HCT116 (cell line): ENCODE measurements around the gene TRMT2A. TPM values are rescaled to one million over a fixed set of nuclear protein-coding genes. Genes with fewer than 3 reads are reported as not detected.

Experiments
- ATAC-seq: fragments of 200-7000 bp; cut with Tn5 transposase; 2 replicates; pipeline ENCODE4 v1.9.1; 2020; ENCODE audit warnings: mild to moderate bottlenecking, moderate library complexity
- BruUV-seq: library from RNA; stranded (reverse); fragments of 400-500 nt; replicated peaks from 2 replicates; lab custom pipeline; 2021; lab: Mats Ljungman, UMichigan
- CTCF ChIA-PET: fragments of 300-600 bp; sonication (Branson Sonifier 250); formaldehyde crosslinking; loops from one replicate; lab custom pipeline; 2021; ENCODE audit warnings: antibody characterized with exemption; lab: Charles Lee
- POLR2A ChIA-PET: fragments of 300-600, 350-600 bp; sonication (Branson Sonifier 250); formaldehyde crosslinking; loops from one replicate; lab custom pipeline; 2021; ENCODE audit warnings: antibody characterized with exemption; lab: Charles Lee
- RAD21 ChIA-PET, 2 experiments: fragments of 300-600 bp; sonication (Branson Sonifier 250); formaldehyde crosslinking; loops; one replicate each; lab custom pipeline; 2023; ENCODE audit warnings: low total read pairs in 2 of 2; ENCODE audit not compliant: uncharacterized antibody in 2 of 2, unreplicated experiment in 2 of 2, low non-redundant PET in 1 of 2; lab: Charles Lee
- DNase-seq: peaks from one replicate; pipeline ENCODE4 v3.0.0-alpha.2; 2010; ENCODE audit warnings: low read depth, low spot score
- H2AFZ ChIP-seq: fragments of 200-600 bp; shearing (Covaris generic), sonication (generic); 2 replicates; pipeline ENCODE4 v1.6.1; 2017; ENCODE audit warnings: low read depth, mixed run types, mixed read lengths, antibody characterized with exemption, low read length; ENCODE audit not compliant: poor library complexity, severe bottlenecking
- H3K27ac ChIP-seq: 2 replicates; pipeline ENCODE4 v1.5.1; 2012; ENCODE audit warnings: low read depth, low read length
- H3K27me3 ChIP-seq: fragments of 200-600 bp; sonication (generic); 2 replicates; pipeline ENCODE4 v1.6.1; 2016; ENCODE audit warnings: mixed run types, low read length, mixed read lengths; ENCODE audit not compliant: insufficient read depth
- H3K36me3 ChIP-seq, 2 experiments: fragments of 200-500 bp in 1 of 2; fragments of 200-600 bp in 1 of 2; sonication (Bioruptor generic) in 1 of 2; sonication (generic) in 1 of 2; 2 replicates each; pipeline versions ENCODE4 v1.5.1 to v1.6.1; 2014 to 2016; ENCODE audit warnings: low read length in 2 of 2, inconsistent platforms in 1 of 2, mixed read lengths in 1 of 2, mixed run types in 1 of 2; ENCODE audit not compliant: insufficient read depth in 2 of 2, control insufficient read depth in 1 of 2
- H3K4me1 ChIP-seq, 2 experiments: fragments of 200-600 bp in 1 of 2; sonication (generic) in 1 of 2; 2 replicates each; pipeline versions ENCODE4 v1.5.1 to v1.6.1; 2012 to 2017; ENCODE audit warnings: low read length in 2 of 2, inconsistent platforms in 1 of 2, mild to moderate bottlenecking in 1 of 2, mixed read lengths in 1 of 2, mixed run types in 1 of 2, moderate library complexity in 1 of 2; ENCODE audit not compliant: insufficient read depth in 2 of 2, control insufficient read depth in 1 of 2
- H3K4me2 ChIP-seq: fragments of 200-600 bp; sonication (generic); 2 replicates; pipeline ENCODE4 v1.6.1; 2017; ENCODE audit warnings: mixed run types, low read length, mixed read lengths
- H3K4me3 ChIP-seq, 2 experiments: fragments of 200-600 bp in 1 of 2; sonication (generic) in 1 of 2; replicated peaks in 1 of 2; 2 replicates each; pipeline ENCODE4 v1.5.1; 2011 to 2016; ENCODE audit warnings: low read length in 2 of 2, control low read depth in 1 of 2, low read depth in 1 of 2, mild to moderate bottlenecking in 1 of 2, mixed read lengths in 1 of 2, mixed run types in 1 of 2
- H3K79me2 ChIP-seq: fragments of 200-600 bp; sonication (generic); 2 replicates; pipeline ENCODE4 v1.6.1; 2017; ENCODE audit warnings: mild to moderate bottlenecking, mixed run types, low read length, moderate library complexity, mixed read lengths; ENCODE audit not compliant: insufficient read depth
- H3K9ac ChIP-seq: fragments of 200-600 bp; sonication (generic); 2 replicates; pipeline ENCODE4 v1.6.1; 2016; ENCODE audit warnings: low read length, mixed read lengths
- H3K9me2 ChIP-seq: fragments of 200-600 bp; sonication (generic), shearing (Covaris generic); 2 replicates; pipeline ENCODE4 v1.6.1; 2017; ENCODE audit warnings: mixed run types, mild to moderate bottlenecking, moderate library complexity; ENCODE audit not compliant: insufficient read depth
- H3K9me3 ChIP-seq, 2 experiments: fragments of 200-500 bp in 1 of 2; fragments of 200-600 bp in 1 of 2; sonication (Bioruptor generic) in 1 of 2; sonication (generic) in 1 of 2; 2 replicates each; pipeline ENCODE4 v1.6.1; 2014 to 2017; ENCODE audit warnings: low read length in 2 of 2, mixed read lengths in 2 of 2, inconsistent platforms in 1 of 2, low read depth in 1 of 2, mild to moderate bottlenecking in 1 of 2, mixed run types in 1 of 2, moderate library complexity in 1 of 2; ENCODE audit not compliant: control insufficient read depth in 1 of 2, insufficient read depth in 1 of 2
- H4K20me1 ChIP-seq: fragments of 200-600 bp; sonication (generic), shearing (Covaris generic); 2 replicates; pipeline ENCODE4 v1.6.1; 2017; ENCODE audit warnings: mixed run types, mild to moderate bottlenecking, moderate library complexity; ENCODE audit not compliant: insufficient read depth
- ELF1 ChIP-seq: IDR thresholded peaks from 2 replicates; pipeline ENCODE4 v1.6.1; 2012; ENCODE audit warnings: low read depth, borderline replicate concordance
- EZH2phosphoT487 ChIP-seq: fragments of 200-600 bp; IDR thresholded peaks from 2 replicates; pipeline ENCODE4 v1.6.1; 2018; ENCODE audit warnings: antibody characterized with exemption, borderline replicate concordance
- FOSL1 ChIP-seq: IDR thresholded peaks from 2 replicates; pipeline ENCODE4 v1.6.1; 2012; ENCODE audit warnings: low read depth
- POLR2AphosphoS5 ChIP-seq: IDR thresholded peaks from 2 replicates; pipeline ENCODE4 v1.6.1; 2011; ENCODE audit warnings: mild to moderate bottlenecking, low read depth, low read length, moderate library complexity
- RAD21 ChIP-seq: IDR thresholded peaks from 2 replicates; pipeline ENCODE4 v1.6.1; 2012; ENCODE audit warnings: low read depth, mild to moderate bottlenecking
- SIN3A ChIP-seq: IDR thresholded peaks from 2 replicates; pipeline ENCODE4 v1.6.1; 2012; ENCODE audit warnings: low read depth
- SRF ChIP-seq: IDR thresholded peaks from 2 replicates; pipeline ENCODE4 v1.6.1; 2012; ENCODE audit warnings: low read depth
- TCF7L2 ChIP-seq: IDR thresholded peaks from 2 replicates; pipeline ENCODE4 v1.7.0; 2011; ENCODE audit warnings: borderline replicate concordance, inconsistent platforms; ENCODE audit not compliant: insufficient read depth, insufficient read length; ENCODE audit errors: extremely low read depth
- ZFX ChIP-seq: fragments of 450-650 bp; IDR thresholded peaks from 2 replicates; pipeline ENCODE4 v1.6.1; 2017
- ZNF274 ChIP-seq: fragments of 200-500 bp; sonication (Bioruptor generic); IDR thresholded peaks from 2 replicates; pipeline ENCODE4 v1.6.1; 2014; ENCODE audit warnings: mild to moderate bottlenecking, low read depth, low read length, inconsistent platforms
- intact Hi-C: fragments of 100-400 bp; cut with micrococcal nuclease; formaldehyde crosslinking; loops from 2 replicates; pipeline ENCODE4 v1.10.0; 2022
- total RNA-seq: library from RNA; stranded (reverse); gene quantifications from one replicate; pipeline ENCODE4 v1.2.1, GENCODE V29; 2021; ENCODE audit not compliant: unreplicated experiment
- TF ChIP-seq, protein P1 (sequence below), 3 experiments: fragments of 200-600 bp in 1 of 3; sonication (generic) in 1 of 3; IDR thresholded peaks in 2 of 3; conservative IDR thresholded peaks in 1 of 3; 2 replicates each; pipeline ENCODE4 v1.5.1; 2012 to 2017; ENCODE audit warnings: low read depth in 2 of 3, low read length in 2 of 3, antibody characterized with exemption in 1 of 3, borderline replicate concordance in 1 of 3, control low read depth in 1 of 3, mild to moderate bottlenecking in 1 of 3, mixed read lengths in 1 of 3, mixed run types in 1 of 3, moderate library complexity in 1 of 3; ENCODE audit not compliant: insufficient read depth in 1 of 3

The TRMT2A gene
- total RNA-seq, 1 experiment from 2014 or later = 67.3 TPM

DNA sequence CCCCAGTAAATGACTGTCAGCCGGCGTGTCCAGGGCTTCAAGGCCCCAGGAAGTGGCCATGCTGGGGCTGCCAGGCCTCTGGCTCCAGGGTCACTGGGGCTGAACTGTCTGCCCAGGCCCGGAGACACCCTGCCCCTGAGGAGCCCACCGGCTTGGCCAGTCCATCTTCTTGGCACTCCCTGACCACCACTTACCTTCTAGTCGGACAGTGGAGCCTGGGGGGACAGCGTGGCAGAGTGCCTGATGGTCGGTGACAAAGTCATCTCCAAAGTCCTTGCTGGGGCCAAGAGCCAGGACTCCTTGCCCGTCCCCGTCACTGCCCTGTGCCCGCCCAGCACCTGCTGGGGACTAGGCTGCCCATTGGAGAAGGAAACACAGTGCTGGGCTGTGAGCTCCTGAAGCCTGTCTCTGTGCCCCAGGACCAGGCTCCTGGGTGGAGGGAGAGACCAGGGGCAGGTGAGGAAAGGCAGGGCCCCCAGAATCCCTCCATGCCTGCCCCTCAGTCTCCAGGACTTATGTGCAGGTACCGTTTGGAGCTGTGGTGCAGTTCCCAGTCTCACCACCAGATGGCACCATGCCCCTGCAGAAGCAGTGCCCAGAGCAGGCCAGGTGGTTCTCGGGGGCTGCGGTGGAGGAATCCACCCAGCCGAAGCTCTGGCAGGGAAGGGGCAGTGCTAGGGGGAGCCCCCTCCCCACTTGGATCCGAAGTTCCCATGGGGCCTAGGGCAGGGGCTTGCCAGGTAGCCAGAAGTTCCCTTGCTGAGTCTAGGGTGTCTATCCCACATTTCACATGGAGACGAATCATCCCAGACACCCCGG, 39.8 kb upstream of the TRMT2A start:
- DNase-seq = peak; percentile 52

DNA sequence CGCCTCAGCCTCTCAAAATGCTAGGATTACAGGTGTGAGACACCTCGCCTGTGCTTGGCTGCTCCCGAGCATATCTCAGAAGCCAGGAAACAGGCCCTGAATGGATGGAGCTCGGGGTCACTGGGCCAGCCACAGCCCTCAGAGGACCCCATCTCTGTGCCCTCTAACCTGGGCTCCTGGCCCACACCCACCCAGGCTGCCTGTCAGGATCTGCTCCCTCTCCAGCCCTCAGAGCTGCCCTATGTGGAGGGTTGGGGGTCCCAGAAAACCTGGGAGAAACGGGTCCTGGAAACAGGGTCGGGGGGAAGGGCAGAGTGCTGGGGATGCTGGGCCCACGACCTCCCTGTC, 39.0 kb upstream of the TRMT2A start:
- H3K4me2 ChIP-seq = no peak overlapping the region
- H3K9me3 ChIP-seq = no peaks in the 10 kb centered on the region
- H3K36me3 ChIP-seq = no peaks in the 10 kb centered on the region
- H3K79me2 ChIP-seq = no peaks in the 10 kb centered on the region
- no peaks in the 10 kb centered on the region for H4K20me1 ChIP-seq
- no peaks in the 10 kb centered on the region for H3K9me2 ChIP-seq
- ChIA-PET CTCF (interaction anchor here (1.0 kb wide), 1 partner anchor 83 kb away, joined by 4 read pairs; no protein-coding TSS in a partner anchor), RAD21 (no interaction called here), POLR2A (no interaction called here)
- H3K9ac ChIP-seq = no peak overlapping the region
- H3K4me3 ChIP-seq = no peak overlapping the region
- H3K27me3 ChIP-seq = no peaks in the 10 kb centered on the region
- no peak overlapping the region for H2AFZ ChIP-seq
- BruUV-seq = no TSS peak
- no peaks in the 10 kb centered on the region for H3K4me1 ChIP-seq
- intact Hi-C loops = loop anchor here (5.0 kb wide), 1 partner anchor 301 kb away; no protein-coding TSS in a partner anchor
- no peak for DNase-seq
- no peak overlapping the region for H3K27ac ChIP-seq
- ATAC-seq = no peak
- no peak for TF ChIP-seq SIN3A
- TF ChIP-seq EZH2phosphoT487 = no peak
- no peak for TF ChIP-seq ELF1
- no peak for TF ChIP-seq TCF7L2
- TF ChIP-seq ZFX = no peak
- TF ChIP-seq POLR2AphosphoS5 = no peak
- no peak for TF ChIP-seq SRF
- no peak for TF ChIP-seq FOSL1
- TF ChIP-seq RAD21 = no peak
- no peak for TF ChIP-seq ZNF274
- TF ChIP-seq, protein P1, sequence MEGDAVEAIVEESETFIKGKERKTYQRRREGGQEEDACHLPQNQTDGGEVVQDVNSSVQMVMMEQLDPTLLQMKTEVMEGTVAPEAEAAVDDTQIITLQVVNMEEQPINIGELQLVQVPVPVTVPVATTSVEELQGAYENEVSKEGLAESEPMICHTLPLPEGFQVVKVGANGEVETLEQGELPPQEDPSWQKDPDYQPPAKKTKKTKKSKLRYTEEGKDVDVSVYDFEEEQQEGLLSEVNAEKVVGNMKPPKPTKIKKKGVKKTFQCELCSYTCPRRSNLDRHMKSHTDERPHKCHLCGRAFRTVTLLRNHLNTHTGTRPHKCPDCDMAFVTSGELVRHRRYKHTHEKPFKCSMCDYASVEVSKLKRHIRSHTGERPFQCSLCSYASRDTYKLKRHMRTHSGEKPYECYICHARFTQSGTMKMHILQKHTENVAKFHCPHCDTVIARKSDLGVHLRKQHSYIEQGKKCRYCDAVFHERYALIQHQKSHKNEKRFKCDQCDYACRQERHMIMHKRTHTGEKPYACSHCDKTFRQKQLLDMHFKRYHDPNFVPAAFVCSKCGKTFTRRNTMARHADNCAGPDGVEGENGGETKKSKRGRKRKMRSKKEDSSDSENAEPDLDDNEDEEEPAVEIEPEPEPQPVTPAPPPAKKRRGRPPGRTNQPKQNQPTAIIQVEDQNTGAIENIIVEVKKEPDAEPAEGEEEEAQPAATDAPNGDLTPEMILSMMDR (IDR thresholded peaks at IDR 0.05 in 2 of 3, conservative IDR thresholded peaks at IDR 0.05 in 1 of 3; ENCODE audit: borderline replicate concordance in 1 of 3, insufficient read depth in 1 of 3, low read depth in 2 of 3, low read length in 2 of 3) = no peak

More for the DNA sequence above, 39.8 kb upstream of the TRMT2A start:
- Histone ChIP-seq H3K9me2 (no peaks in the 10 kb centered on the region), H3K4me2 (peak overlapping the region; percentile 43)
- TF ChIP-seq FOSL1 (no peak), RAD21 (peak; percentile 99)
- TF ChIP-seq, protein P1 (IDR thresholded peaks at IDR 0.05 in 2 of 3, conservative IDR thresholded peaks at IDR 0.05 in 1 of 3; ENCODE audit: borderline replicate concordance in 1 of 3, insufficient read depth in 1 of 3, low read depth in 2 of 3, low read length in 2 of 3) = peak; percentile 94 to 98 (median 98)
- TF ChIP-seq, all 23 proteins: peak for 2
- intact Hi-C loops = loop anchor here (1.0 to 5.0 kb wide), 3 partner anchors 81 to 300 kb away; no protein-coding TSS in a partner anchor
- ChIA-PET POLR2A (interaction anchor here (0.9 to 1.4 kb wide), 2 partner anchors 135 to 137 kb away, joined by 3 read pairs; no protein-coding TSS in a partner anchor), CTCF (interaction anchor here (0.7 to 1.6 kb wide), 9 partner anchors 55 to 299 kb away, joined by 3 to 20 read pairs (median 4); no protein-coding TSS in a partner anchor), RAD21 (interaction anchor here (1.0 to 1.6 kb wide), 6 partner anchors 82 to 135 kb away, joined by 3 to 8 read pairs (median 4); no protein-coding TSS in a partner anchor)
- H3K4me1 ChIP-seq = no peaks in the 10 kb centered on the region
- no peak overlapping the region for H3K9ac ChIP-seq
- no peaks in the 10 kb centered on the region for H4K20me1 ChIP-seq
- no peaks in the 10 kb centered on the region for H3K36me3 ChIP-seq
- no peak overlapping the region for H2AFZ ChIP-seq
- no peaks in the 10 kb centered on the region for H3K79me2 ChIP-seq
- no peak overlapping the region for H3K27ac ChIP-seq
- H3K9me3 ChIP-seq = no peaks in the 10 kb centered on the region
- ATAC-seq = peak; percentile 85
- no peak overlapping the region for H3K4me3 ChIP-seq
- no TSS peak for BruUV-seq
- H3K27me3 ChIP-seq = no peaks in the 10 kb centered on the region
